ENCODE data around the gene BTBD7. TPM values are rescaled to one million over a fixed set of nuclear protein-coding genes. Genes with fewer than 3 reads are reported as not detected.

BTBD7 gene
- total and polyA plus RNA-seq, 2 donors (not counting 3 experiments of a cell fraction or from before 2014, with no cell fraction given) = 20.9 to 50.2 TPM

GRCh38 chr14:93214598-93214997 lies 118.2 kb downstream of the BTBD7 start:
- Histone ChIP-seq H3K9ac (replicated peaks; ENCODE audit: extremely low read depth, insufficient read depth, low read length) (no peak overlapping the region), H4K20me1 (replicated peaks; ENCODE audit: control insufficient read depth, extremely low read depth, insufficient read depth, low read length) (no peaks in the 10 kb centered on the region), H3K9me1 (replicated peaks; ENCODE audit: control insufficient read depth, extremely low read depth, insufficient read depth, low read length) (no peaks in the 10 kb centered on the region), H3K27ac (ENCODE audit: insufficient read depth, low read depth, low read length) (no peak overlapping the region), H3K4me2 (ENCODE audit: insufficient read depth, low read length) (no peak overlapping the region), H2AFZ (ENCODE audit: low read depth, low read length) (no peak overlapping the region), H3K27me3 (ENCODE audit: control insufficient read depth in 2 of 2, insufficient read depth in 2 of 2, low read length in 2 of 2) (no peaks in the 10 kb centered on the region), H3K4me1 (ENCODE audit: control insufficient read depth, extremely low read depth, insufficient read depth, low read length) (no peaks in the 10 kb centered on the region), H3K9me3 (replicated peaks; ENCODE audit: control insufficient read depth, insufficient read depth, low read length) (no peaks in the 10 kb centered on the region), H3K4me3 (replicated peaks in 1 of 3; ENCODE audit: insufficient read depth in 1 of 3, low read depth in 1 of 3, low read length in 3 of 3) (no peak overlapping the region), H3K36me3 (ENCODE audit: control insufficient read depth in 2 of 2, extremely low read depth in 1 of 2, insufficient read depth in 2 of 2, low read length in 2 of 2) (peaks cover 0 to 8% of the 10 kb centered on the region in 2 experiments), H3K79me2 (ENCODE audit: control insufficient read depth, insufficient read depth, low read length) (peaks cover 2% of the 10 kb centered on the region)
- no TSS peak for BruUV-seq (replicated peaks)
- ChIA-PET CTCF (no interaction called here), POLR2A (no interaction called here)
- DNase-seq (ENCODE audit: low read depth, low spot score) (no peak), FAIRE-seq (no peak)
- dilution Hi-C loops (cut with MboI; ENCODE audit: extremely low pct_ligation_motif_present, low sequenced_read_pairs) = no loop called here
- intact Hi-C loops (cut with micrococcal nuclease) = no loop called here
- no peak for TF ChIP-seq FOS (IDR thresholded peaks at IDR 0.05; ENCODE audit: borderline replicate concordance, insufficient read depth, low read length)

GRCh38 chr14:93212432-93212831 lies 120.4 kb downstream of the BTBD7 start:
- Histone ChIP-seq H3K4me1 (ENCODE audit: control insufficient read depth, extremely low read depth, insufficient read depth, low read length) (peaks cover 4% of the 10 kb centered on the region), H3K4me3 (replicated peaks in 1 of 3; ENCODE audit: insufficient read depth in 1 of 3, low read depth in 1 of 3, low read length in 3 of 3) (no peak overlapping the region), H3K4me2 (ENCODE audit: insufficient read depth, low read length) (no peak overlapping the region), H3K79me2 (ENCODE audit: control insufficient read depth, insufficient read depth, low read length) (peaks cover 17% of the 10 kb centered on the region), H3K36me3 (ENCODE audit: control insufficient read depth in 2 of 2, extremely low read depth in 1 of 2, insufficient read depth in 2 of 2, low read length in 2 of 2) (peaks cover 0 to 5% of the 10 kb centered on the region in 2 experiments), H2AFZ (ENCODE audit: low read depth, low read length) (no peak overlapping the region), H3K27ac (ENCODE audit: insufficient read depth, low read depth, low read length) (no peak overlapping the region), H3K9me3 (replicated peaks; ENCODE audit: control insufficient read depth, insufficient read depth, low read length) (no peaks in the 10 kb centered on the region), H4K20me1 (replicated peaks; ENCODE audit: control insufficient read depth, extremely low read depth, insufficient read depth, low read length) (no peaks in the 10 kb centered on the region), H3K27me3 (ENCODE audit: control insufficient read depth in 2 of 2, insufficient read depth in 2 of 2, low read length in 2 of 2) (no peaks in the 10 kb centered on the region), H3K9me1 (replicated peaks; ENCODE audit: control insufficient read depth, extremely low read depth, insufficient read depth, low read length) (no peaks in the 10 kb centered on the region), H3K9ac (replicated peaks; ENCODE audit: extremely low read depth, insufficient read depth, low read length) (no peak overlapping the region)
- no peak for FAIRE-seq
- intact Hi-C loops (cut with micrococcal nuclease) = no loop called here
- ChIA-PET POLR2A (no interaction called here), CTCF (no interaction called here)
- BruUV-seq (replicated peaks) = no TSS peak
- DNase-seq (ENCODE audit: low read depth, low spot score) = no peak
- dilution Hi-C loops (cut with MboI; ENCODE audit: extremely low pct_ligation_motif_present, low sequenced_read_pairs) = no loop called here
- no peak for TF ChIP-seq CTCF (IDR thresholded peaks at IDR 0.05; ENCODE audit: extremely low read depth in 1 of 2, insufficient read depth in 1 of 2, low read depth in 1 of 2, low read length in 2 of 2)
- no peak for TF ChIP-seq MAX (IDR thresholded peaks at IDR 0.05; ENCODE audit: insufficient read depth, insufficient read length)
- no peak for TF ChIP-seq POLR2AphosphoS5 (IDR thresholded peaks at IDR 0.05; ENCODE audit: insufficient read depth, low read depth, low read length)
- TF ChIP-seq POLR2A (IDR thresholded peaks at IDR 0.05; ENCODE audit: low read depth, low read length) = no peak
- TF ChIP-seq GATA2 (IDR thresholded peaks at IDR 0.05; ENCODE audit: insufficient read depth, insufficient read length, low read depth, low read length) = no peak
- no peak for TF ChIP-seq MYC (IDR thresholded peaks at IDR 0.05; ENCODE audit: low read depth, low read length)
- TF ChIP-seq JUN (IDR thresholded peaks at IDR 0.05; ENCODE audit: borderline replicate concordance, insufficient read depth, insufficient read length, low read depth) = no peak
- no peak for TF ChIP-seq EZH2 (IDR thresholded peaks at IDR 0.05; ENCODE audit: borderline replicate concordance, low read depth, low read length, severe bottlenecking)
- TF ChIP-seq FOS (IDR thresholded peaks at IDR 0.05; ENCODE audit: borderline replicate concordance, insufficient read depth, low read length) = no peak

All from endothelial cell of umbilical vein (primary cell).